Ovary (tissue), 3 donors: Measurements from ENCODE around the gene HADHB.

Experiments
- CTCF ChIP-seq, 3 donors: fragments of 450-650 bp in 2 of 3; fragments of 200-600 bp in 1 of 3; IDR thresholded peaks; one replicate each; pipeline versions ENCODE4 v1.5.1 to v1.8.0; 2016 to 2022; ENCODE audit warnings: antibody characterized with exemption in 3 of 3, mild to moderate bottlenecking in 1 of 3
- POLR2A ChIP-seq: fragments of 450-650 bp; IDR thresholded peaks from one replicate; pipeline ENCODE4 v1.6.1; 2017; ENCODE audit warnings: antibody characterized with exemption, mild to moderate bottlenecking, moderate library complexity
- donor health status: DM: no; HTN: no; CAD: no.

- no peak for TF ChIP-seq CTCF (IDR thresholded peaks at IDR 0.05)
- TF ChIP-seq POLR2A, result no peak
These were observed 80.2 kb downstream of the HADHB start for GRCh38 chr2:26324903-26325302.
